Progenitor cell of endocrine pancreas (in vitro differentiated cells): ENCODE data around the gene KMT5B. TPM values are rescaled to one million over a fixed set of nuclear protein-coding genes. Genes with fewer than 3 reads are reported as not detected.
A peak's percentile ranks its signal among the peaks of the same experiment; 100 is the strongest.

Experiments used
- DNase-seq: peaks from one replicate; pipeline ENCODE4 v3.0.0; 2021; ENCODE audit warnings: low spot score; ENCODE audit not compliant: unreplicated experiment
- H3K27ac Mint-ChIP-seq: 2 replicates; pipeline ENCODE4 v1.8.0; 2021; ENCODE audit warnings: mild to moderate bottlenecking, moderate library complexity, mixed read lengths
- H3K27me3 Mint-ChIP-seq: 2 replicates; pipeline ENCODE4 v1.8.0; 2021; ENCODE audit warnings: mixed read lengths
- H3K36me3 Mint-ChIP-seq: 2 replicates; pipeline ENCODE4 v1.8.0; 2022; ENCODE audit warnings: mixed read lengths; ENCODE audit not compliant: insufficient read depth
- H3K4me1 Mint-ChIP-seq: 2 replicates; pipeline ENCODE4 v1.8.0; 2021; ENCODE audit warnings: low read depth, mixed read lengths
- H3K4me3 Mint-ChIP-seq: 2 replicates; pipeline ENCODE4 v1.8.0; 2021; ENCODE audit warnings: low read depth, mild to moderate bottlenecking, moderate library complexity, mixed read lengths
- H3K9me3 Mint-ChIP-seq: 2 replicates; pipeline ENCODE4 v1.8.0; 2021; ENCODE audit warnings: low read depth, mixed read lengths
- CTCF ChIP-seq: fragments of 200-600 bp; sonication (generic); IDR thresholded peaks from one replicate; pipeline ENCODE4 v1.5.0; 2021; ENCODE audit warnings: antibody characterized with exemption, mild to moderate bottlenecking; ENCODE audit not compliant: unreplicated experiment
- total RNA-seq: library from RNA; stranded (reverse); gene quantifications from 2 replicates; pipeline ENCODE4 v1.2.1, GENCODE V29; 2021

Gene KMT5B
- total RNA-seq, 1 donor from 2014 or later, result 67.5 TPM

GRCh38 chr11:68142028-68142412 lies 71.1 kb downstream of the KMT5B start:
- H3K9me3 Mint-ChIP-seq, result peaks cover 3% of the 10 kb centered on the region

GRCh38 chr11:68141246-68142027 lies 71.7 kb downstream of the KMT5B start:
- peaks cover 7% of the 10 kb centered on the region for H3K9me3 Mint-ChIP-seq
- no peak for DNase-seq

More at GRCh38 chr11:68142028-68142412, 71.1 kb downstream of the KMT5B start:
- Mint-ChIP-seq H3K4me1 (peaks cover 18% of the 10 kb centered on the region), H3K27ac (no peak overlapping the region), H3K4me3 (no peak overlapping the region), H3K36me3 (peaks cover 2% of the 10 kb centered on the region), H3K27me3 (no peaks in the 10 kb centered on the region)
- TF ChIP-seq CTCF, result no peak
- DNase-seq, result no peak

GRCh38 chr11:68140496-68141245 lies 72.4 kb downstream of the KMT5B start:
- Mint-ChIP-seq H3K4me3 (no peak overlapping the region), H3K27me3 (no peaks in the 10 kb centered on the region), H3K4me1 (peaks cover 13% of the 10 kb centered on the region), H3K9me3 (peaks cover 11% of the 10 kb centered on the region), H3K27ac (no peak overlapping the region), H3K36me3 (peaks cover 8% of the 10 kb centered on the region)
- DNase-seq, result no peak
- no peak for TF ChIP-seq CTCF

More at GRCh38 chr11:68141246-68142027, 71.7 kb downstream of the KMT5B start:
- no peaks in the 10 kb centered on the region for H3K27me3 Mint-ChIP-seq
- no peak for TF ChIP-seq CTCF
- peaks cover 16% of the 10 kb centered on the region for H3K4me1 Mint-ChIP-seq
- H3K4me3 Mint-ChIP-seq, result no peak overlapping the region
- H3K36me3 Mint-ChIP-seq, result peaks cover 5% of the 10 kb centered on the region
- no peak overlapping the region for H3K27ac Mint-ChIP-seq

GRCh38 chr11:68138237-68138636 lies 74.9 kb downstream of the KMT5B start:
- peaks cover 15% of the 10 kb centered on the region for H3K36me3 Mint-ChIP-seq
- peak overlapping the region; percentile 94 for H3K27ac Mint-ChIP-seq
- H3K4me3 Mint-ChIP-seq, result peak overlapping the region; percentile 35
- peaks cover 23% of the 10 kb centered on the region for H3K9me3 Mint-ChIP-seq
- peaks cover 11% of the 10 kb centered on the region for H3K4me1 Mint-ChIP-seq
- no peaks in the 10 kb centered on the region for H3K27me3 Mint-ChIP-seq
- TF ChIP-seq CTCF, result no peak
- DNase-seq, result no peak

GRCh38 chr11:68137833-68138232 lies 75.3 kb downstream of the KMT5B start:
- no peak for TF ChIP-seq CTCF
- Mint-ChIP-seq H3K27ac (peak overlapping the region; percentile 94), H3K9me3 (peaks cover 23% of the 10 kb centered on the region), H3K36me3 (peaks cover 15% of the 10 kb centered on the region), H3K4me1 (peaks cover 11% of the 10 kb centered on the region), H3K27me3 (no peaks in the 10 kb centered on the region), H3K4me3 (peak overlapping the region; percentile 35)
- DNase-seq, result no peak
